Kidney capillary endothelial cell (primary cell): ENCODE data around the gene CNBD2.
A peak's percentile ranks its signal among the peaks of the same experiment; 100 is the strongest.
"Not testable (repeated sequence)": the region's sequence is repeated elsewhere in the genome, so short reads cannot be mapped to it uniquely, and the experiment has no call there.

Experiments
- DNase-seq: peaks from one replicate; pipeline ENCODE4 v3.0.0-alpha.2; 2018; ENCODE audit warnings: low spot score

Gene CNBD2

GRCh38 chr20:36026131-36026530 is 57.7 kb downstream of the CNBD2 start:
- DNase-seq, result not testable (repeated sequence)

- no peak for DNase-seq
Observed at GRCh38 chr20:36028106-36028808, 59.9 kb downstream of the CNBD2 start.

GRCh38 chr20:36030149-36030548 is 61.8 kb downstream of the CNBD2 start:
- no peak for DNase-seq

GRCh38 chr20:36031806-36032205 is 63.4 kb downstream of the CNBD2 start:
- no peak for DNase-seq

- DNase-seq, result no peak
Observed at GRCh38 chr20:36034875-36035274, 66.5 kb downstream of the CNBD2 start.

GRCh38 chr20:36035745-36036144 is 67.4 kb downstream of the CNBD2 start:
- no peak for DNase-seq

GRCh38 chr20:36036688-36037087 is 68.3 kb downstream of the CNBD2 start:
- no peak for DNase-seq

- no peak for DNase-seq
Observed at GRCh38 chr20:36040571-36040970, 72.2 kb downstream of the CNBD2 start.

GRCh38 chr20:36043441-36043840 is 75.1 kb downstream of the CNBD2 start:
- no peak for DNase-seq

GRCh38 chr20:36043892-36044515 is 75.6 kb downstream of the CNBD2 start:
- no peak for DNase-seq

- DNase-seq, result no peak
Observed at GRCh38 chr20:36045373-36045714, 77.0 kb downstream of the CNBD2 start.

GRCh38 chr20:36046073-36046798 is 77.8 kb downstream of the CNBD2 start:
- DNase-seq, result not testable (repeated sequence)

GRCh38 chr20:36049408-36049807 is 81.0 kb downstream of the CNBD2 start:
- peak; percentile 17 for DNase-seq

GRCh38 chr20:36050436-36051317 is 82.3 kb downstream of the CNBD2 start:
- DNase-seq, result peak; percentile 69

GRCh38 chr20:36051318-36052116 is 83.1 kb downstream of the CNBD2 start:
- no peak for DNase-seq

- DNase-seq, result no peak
Observed at GRCh38 chr20:36052117-36052513, 83.7 kb downstream of the CNBD2 start.

GRCh38 chr20:36053863-36054518 is 85.6 kb downstream of the CNBD2 start:
- not testable (repeated sequence) for DNase-seq

- no peak for DNase-seq
Observed at GRCh38 chr20:36055145-36055544, 86.8 kb downstream of the CNBD2 start.

- no peak for DNase-seq
Observed at GRCh38 chr20:36060676-36061075, 92.3 kb downstream of the CNBD2 start.

GRCh38 chr20:36061754-36062153 is 93.4 kb downstream of the CNBD2 start:
- DNase-seq, result no peak

GRCh38 chr20:36062799-36063198 is 94.4 kb downstream of the CNBD2 start:
- DNase-seq, result no peak
